ENCODE results near the gene ELAC1.

Gene ELAC1

DNA sequence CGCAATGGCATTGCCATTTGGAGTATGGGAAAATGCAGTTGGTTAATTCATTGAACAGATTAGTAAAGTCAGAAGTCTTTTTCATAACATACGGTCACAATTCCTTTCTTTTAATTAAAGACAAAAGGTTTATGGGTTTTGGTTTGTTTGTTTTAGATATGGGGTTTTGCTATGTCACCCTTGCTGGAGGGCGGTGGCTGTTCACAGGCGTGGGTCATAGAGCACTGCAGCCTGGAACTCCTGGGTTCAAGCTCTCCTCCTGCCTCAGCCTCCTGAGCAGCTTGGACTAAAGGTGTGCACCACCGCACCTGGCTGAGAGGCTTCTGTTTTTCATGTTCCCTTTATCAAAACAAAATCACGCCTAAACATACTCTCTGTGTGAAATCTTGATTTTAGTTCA, 18.7 kb upstream of the ELAC1 start:
- no peak overlapping the region for H3K27ac ChIP-seq
- no peak for TF ChIP-seq ZFX (IDR thresholded peaks at IDR 0.05)
- TF ChIP-seq, protein P1, sequence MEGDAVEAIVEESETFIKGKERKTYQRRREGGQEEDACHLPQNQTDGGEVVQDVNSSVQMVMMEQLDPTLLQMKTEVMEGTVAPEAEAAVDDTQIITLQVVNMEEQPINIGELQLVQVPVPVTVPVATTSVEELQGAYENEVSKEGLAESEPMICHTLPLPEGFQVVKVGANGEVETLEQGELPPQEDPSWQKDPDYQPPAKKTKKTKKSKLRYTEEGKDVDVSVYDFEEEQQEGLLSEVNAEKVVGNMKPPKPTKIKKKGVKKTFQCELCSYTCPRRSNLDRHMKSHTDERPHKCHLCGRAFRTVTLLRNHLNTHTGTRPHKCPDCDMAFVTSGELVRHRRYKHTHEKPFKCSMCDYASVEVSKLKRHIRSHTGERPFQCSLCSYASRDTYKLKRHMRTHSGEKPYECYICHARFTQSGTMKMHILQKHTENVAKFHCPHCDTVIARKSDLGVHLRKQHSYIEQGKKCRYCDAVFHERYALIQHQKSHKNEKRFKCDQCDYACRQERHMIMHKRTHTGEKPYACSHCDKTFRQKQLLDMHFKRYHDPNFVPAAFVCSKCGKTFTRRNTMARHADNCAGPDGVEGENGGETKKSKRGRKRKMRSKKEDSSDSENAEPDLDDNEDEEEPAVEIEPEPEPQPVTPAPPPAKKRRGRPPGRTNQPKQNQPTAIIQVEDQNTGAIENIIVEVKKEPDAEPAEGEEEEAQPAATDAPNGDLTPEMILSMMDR (conservative IDR thresholded peaks at IDR 0.05): no peak

DNA sequence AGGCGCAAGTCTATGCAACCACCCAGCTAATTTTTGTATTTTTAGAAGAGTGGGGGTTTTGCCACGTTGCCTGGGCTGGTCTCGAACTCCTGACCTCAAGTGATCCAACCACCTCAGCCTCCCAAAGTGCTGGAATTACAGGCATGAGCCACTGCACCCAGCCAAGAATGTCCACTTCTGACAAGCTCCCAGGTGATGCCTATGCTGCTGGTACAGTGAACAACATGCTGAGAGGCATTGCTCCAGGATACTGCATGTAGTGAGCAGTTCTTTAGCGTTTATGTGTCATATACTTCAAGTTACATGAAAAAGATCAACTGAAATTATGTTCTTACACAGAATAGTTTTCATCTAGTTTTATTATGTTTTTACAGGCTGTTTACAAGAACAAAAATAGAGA, 17.2 kb upstream of the ELAC1 start:
- H3K27ac ChIP-seq: no peak overlapping the region
- TF ChIP-seq, protein P1 (conservative IDR thresholded peaks at IDR 0.05): no peak
- TF ChIP-seq ZFX (IDR thresholded peaks at IDR 0.05): no peak

DNA sequence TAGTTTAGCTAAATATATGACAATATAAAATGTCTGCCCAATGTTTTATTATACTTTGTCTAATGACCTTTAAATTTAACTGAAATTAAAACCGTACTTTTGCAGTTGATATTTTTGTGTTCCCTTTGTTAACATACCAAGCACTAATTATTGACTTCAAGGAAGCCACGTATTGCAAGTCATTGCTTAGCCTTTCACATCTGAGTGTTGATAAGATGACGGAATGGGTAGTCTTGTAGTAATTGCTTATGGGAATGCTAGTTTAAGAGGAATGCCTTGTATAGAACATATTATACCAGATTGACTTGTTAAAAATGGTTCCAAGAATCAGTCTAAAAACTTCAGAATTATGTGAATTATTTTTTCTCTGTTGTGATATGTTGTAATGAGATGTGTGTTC, 14.0 kb upstream of the ELAC1 start:
- TF ChIP-seq ZFX (IDR thresholded peaks at IDR 0.05): no peak
- TF ChIP-seq, protein P1 (conservative IDR thresholded peaks at IDR 0.05): no peak
- H3K27ac ChIP-seq: no peak overlapping the region

DNA sequence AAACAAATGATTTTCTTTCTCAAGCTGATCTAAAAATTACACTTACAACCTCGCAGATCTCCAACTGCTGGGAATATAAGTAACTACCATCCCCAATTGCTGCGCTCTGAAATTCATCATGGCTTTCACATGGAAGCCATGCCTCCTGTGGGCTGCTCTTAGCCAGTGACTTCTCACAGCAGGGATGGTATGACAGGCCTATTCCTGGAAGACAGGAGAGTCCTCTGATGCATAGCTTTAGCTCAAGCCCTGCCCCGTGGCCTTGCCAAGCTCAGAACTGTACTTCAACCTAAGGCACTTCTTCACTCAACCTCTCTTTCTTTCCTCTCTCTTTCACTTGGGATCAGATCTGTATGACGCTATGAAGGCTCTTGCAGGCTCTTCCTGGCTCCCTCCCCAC, 12.6 kb upstream of the ELAC1 start:
- TF ChIP-seq ZFX (IDR thresholded peaks at IDR 0.05): no peak
- TF ChIP-seq, protein P1 (conservative IDR thresholded peaks at IDR 0.05): no peak
- H3K27ac ChIP-seq: no peak overlapping the region

DNA sequence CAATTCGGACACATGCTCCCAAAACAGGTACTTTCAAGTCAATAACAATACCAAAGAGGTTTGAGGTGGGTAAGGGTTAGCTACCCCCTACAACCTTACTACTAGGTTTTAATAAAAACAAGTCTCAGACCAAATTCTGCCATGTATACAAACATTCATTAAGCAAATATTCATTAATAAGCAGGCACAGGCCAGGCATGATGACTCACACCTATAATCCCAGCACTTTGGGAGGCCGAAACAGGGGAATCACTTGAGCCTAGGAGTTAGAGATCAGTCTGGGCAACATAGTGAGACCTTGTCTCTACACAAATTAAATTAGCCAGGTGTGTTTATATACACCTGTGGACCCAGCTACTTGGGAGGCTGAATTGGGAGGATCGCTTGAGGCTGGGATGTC, 11.7 kb upstream of the ELAC1 start:
- H3K27ac ChIP-seq: no peak overlapping the region
- TF ChIP-seq ZFX (IDR thresholded peaks at IDR 0.05): no peak
- TF ChIP-seq, protein P1 (conservative IDR thresholded peaks at IDR 0.05): no peak

DNA sequence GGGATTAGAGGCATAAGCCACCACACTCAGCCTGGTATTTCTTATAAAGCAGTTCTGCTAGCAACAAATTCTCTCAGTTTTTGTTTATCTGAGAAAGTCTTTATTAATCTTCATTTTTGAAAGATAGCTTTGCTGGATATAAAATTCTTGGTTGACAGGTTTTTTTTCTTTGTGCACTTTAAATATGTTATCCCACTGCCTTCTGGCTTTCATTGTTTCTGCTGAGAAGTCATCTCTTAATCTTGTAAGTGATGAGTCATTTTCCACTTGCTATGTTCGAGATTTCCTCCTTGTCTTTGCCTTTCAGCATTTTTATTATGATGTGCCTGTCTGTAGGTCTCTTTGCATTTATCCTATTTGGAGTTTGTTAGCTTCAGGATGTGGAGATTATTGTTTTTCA, 5.9 kb upstream of the ELAC1 start:
- TF ChIP-seq, protein P1 (conservative IDR thresholded peaks at IDR 0.05): no peak
- TF ChIP-seq ZFX (IDR thresholded peaks at IDR 0.05): no peak
- H3K27ac ChIP-seq: no peak overlapping the region

DNA sequence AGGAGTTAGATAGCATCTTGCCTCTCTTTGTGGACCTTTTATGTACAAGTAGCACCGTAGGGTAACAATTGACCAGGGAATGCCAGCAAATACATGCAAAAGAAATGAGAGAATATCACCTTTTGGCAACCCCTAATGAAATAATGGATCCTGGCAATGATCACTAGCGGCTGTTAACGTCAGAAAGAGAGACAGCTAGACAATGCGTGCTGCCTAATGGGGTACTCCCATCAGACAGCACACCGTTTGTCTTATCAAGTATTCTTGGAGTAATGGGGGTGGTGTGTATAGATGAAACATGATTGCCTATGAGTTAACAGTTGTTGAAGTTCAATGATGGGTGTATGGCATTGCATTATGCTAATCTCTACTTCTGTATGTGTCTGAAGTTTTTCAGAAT, 1.6 kb downstream of the ELAC1 start:
- H3K27ac ChIP-seq: no peak overlapping the region
- no peak for TF ChIP-seq ZFX (IDR thresholded peaks at IDR 0.05)
- TF ChIP-seq, protein P1 (conservative IDR thresholded peaks at IDR 0.05): no peak

Measured in C4-2B (cell line).